Stimulated activated CD8-positive, alpha-beta memory T cell treated with anti-CD3 and anti-CD28 coated beads, Interleukin-7, amount 100 ng/mL, for 48 hours (primary cell): ENCODE data around the gene TENT4A.
"Not testable (repeated sequence)": the region's sequence is repeated elsewhere in the genome, so short reads cannot be mapped to it uniquely, and the experiment has no call there.

ENCODE experiments used
- DNase-seq, 2 donors: peaks; one replicate each; pipeline ENCODE4 v3.0.0-alpha.2; 2020; ENCODE audit warnings: low read depth in 1 of 2; ENCODE audit errors: extremely low read depth in 1 of 2

Gene TENT4A

GRCh38 chr5:6713274-6714225 is at the start of gene TENT4A:
TSS of gene TENT4A (plus strand) at chr5:6713432. CDS start at chr5:6713984, 552 bp downstream.
- DNase-seq, result no peak

- DNase-seq, result no peak
Measured at GRCh38 chr5:6666762-6667161, 46.5 kb upstream of the TENT4A start.

GRCh38 chr5:6667648-6668047 is 45.6 kb upstream of the TENT4A start:
- no peak for DNase-seq

- not testable (repeated sequence) for DNase-seq
Measured at GRCh38 chr5:6668717-6669116, 44.5 kb upstream of the TENT4A start.

- DNase-seq, result no peak
Measured at GRCh38 chr5:6673031-6673430, 40.2 kb upstream of the TENT4A start.

GRCh38 chr5:6673963-6674362 is 39.3 kb upstream of the TENT4A start:
- DNase-seq, result no peak

- no peak for DNase-seq
Measured at GRCh38 chr5:6674421-6674820, 38.8 kb upstream of the TENT4A start.

GRCh38 chr5:6674886-6675285 is 38.3 kb upstream of the TENT4A start:
- DNase-seq, result no peak

- DNase-seq, result no peak
Measured at GRCh38 chr5:6675784-6676491, 37.3 kb upstream of the TENT4A start.

- DNase-seq, result no peak
Measured at GRCh38 chr5:6676702-6677101, 36.5 kb upstream of the TENT4A start.

GRCh38 chr5:6678385-6678784 is 34.8 kb upstream of the TENT4A start:
- no peak for DNase-seq

GRCh38 chr5:6680922-6681321 is 32.3 kb upstream of the TENT4A start:
- DNase-seq, result no peak

GRCh38 chr5:6681682-6682081 is 31.6 kb upstream of the TENT4A start:
- DNase-seq, result no peak

GRCh38 chr5:6682239-6682638 is 31.0 kb upstream of the TENT4A start:
- no peak for DNase-seq

- no peak for DNase-seq
Measured at GRCh38 chr5:6683241-6683640, 30.0 kb upstream of the TENT4A start.

- no peak for DNase-seq
Measured at GRCh38 chr5:6684075-6684474, 29.2 kb upstream of the TENT4A start.

GRCh38 chr5:6686501-6686900 is 26.7 kb upstream of the TENT4A start:
- DNase-seq, result no peak

- DNase-seq, result no peak
Measured at GRCh38 chr5:6686915-6687409, 26.3 kb upstream of the TENT4A start.

GRCh38 chr5:6687505-6687904 is 25.7 kb upstream of the TENT4A start:
- DNase-seq, result no peak

GRCh38 chr5:6692906-6693305 is 20.3 kb upstream of the TENT4A start:
- DNase-seq, result no peak

GRCh38 chr5:6698696-6699095 is 14.5 kb upstream of the TENT4A start:
- no peak for DNase-seq

GRCh38 chr5:6699357-6699756 is 13.9 kb upstream of the TENT4A start:
- no peak for DNase-seq
